SK-N-DZ (cell line): ENCODE measurements around the gene TRAT1.

Experiments used
- DNase-seq: peaks from one replicate; pipeline ENCODE4 v3.0.0-alpha.2; 2015; ENCODE audit warnings: low spot score

TRAT1 gene

DNA sequence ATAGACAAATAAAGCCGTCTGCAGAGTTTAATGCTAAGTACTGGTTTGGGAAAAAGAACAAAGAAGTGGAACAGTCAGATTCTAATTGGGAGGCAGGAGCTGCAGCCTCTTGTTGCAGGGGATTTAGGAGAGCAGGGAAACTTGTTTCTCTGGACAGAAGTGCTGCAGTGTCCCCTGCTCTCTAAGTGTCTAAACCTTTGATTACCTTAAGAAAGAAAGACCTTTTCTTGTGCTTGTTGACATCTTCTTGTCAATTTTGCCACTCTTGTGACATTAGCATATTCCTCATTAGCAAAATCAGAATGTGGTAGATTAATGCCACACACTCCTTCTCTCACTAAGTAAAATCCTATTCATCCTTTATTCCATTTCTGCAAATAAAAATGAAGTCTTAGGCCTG is 38.8 kb downstream of the TRAT1 start:
- DNase-seq, result no peak

DNA sequence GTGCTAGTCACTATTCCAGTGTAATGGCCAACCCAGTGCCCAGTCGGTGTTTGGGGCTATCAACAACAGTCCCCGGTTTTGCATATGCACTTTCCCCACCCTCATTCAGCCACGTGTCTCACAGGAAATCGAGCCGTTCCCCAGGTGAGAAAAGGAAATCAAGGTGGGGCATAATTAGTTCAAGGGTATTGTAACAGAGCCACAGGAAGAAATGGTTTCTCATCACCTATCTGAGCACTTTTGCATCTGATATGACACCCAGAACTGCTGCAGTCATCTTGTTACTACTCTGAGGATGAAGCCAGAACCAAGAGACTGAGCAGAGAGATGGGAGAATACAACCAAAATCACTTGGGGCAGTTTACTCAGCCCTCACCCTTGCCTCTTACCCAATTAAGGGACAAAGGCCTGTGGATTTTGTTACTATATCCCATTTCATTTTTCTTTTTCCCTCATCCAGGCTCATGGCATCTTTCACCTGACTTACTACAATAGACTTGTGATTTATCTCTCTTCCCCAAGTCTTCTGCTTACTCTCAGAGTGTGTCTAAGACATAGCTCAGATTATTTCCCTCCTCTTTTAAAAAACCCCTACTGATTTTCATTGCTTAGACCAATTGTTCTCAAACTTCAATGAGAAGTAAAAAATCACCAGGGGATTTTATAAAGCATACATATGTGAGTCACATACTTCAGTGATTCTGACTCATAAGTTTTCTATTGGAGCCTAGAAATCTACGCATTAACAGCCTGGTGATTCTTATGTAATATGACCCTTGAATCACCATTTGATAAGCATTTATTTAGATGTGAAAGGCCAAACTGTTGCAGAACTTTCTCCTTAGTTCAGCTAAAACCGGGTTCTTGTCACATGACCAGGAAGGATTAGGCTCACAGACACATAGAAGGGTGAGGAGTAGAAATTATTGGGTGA is 40.5 kb downstream of the TRAT1 start:
- DNase-seq, result no peak

DNA sequence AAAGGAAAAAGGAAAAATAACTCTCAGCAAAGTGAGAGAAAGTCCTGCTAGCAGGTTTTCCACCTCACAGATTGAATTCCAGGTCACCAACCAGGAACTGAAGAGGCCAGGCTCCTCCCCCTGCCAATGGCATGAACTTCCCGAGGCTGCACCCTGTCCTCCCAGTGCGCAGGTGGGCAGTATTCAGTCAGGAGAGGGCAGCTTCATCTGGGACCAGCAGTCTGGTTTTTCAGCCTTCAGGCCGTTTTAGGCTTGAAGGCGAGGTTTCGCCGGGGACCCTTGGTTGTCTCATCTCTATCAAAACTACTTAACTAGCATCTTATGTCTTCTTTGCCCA is 41.2 kb downstream of the TRAT1 start:
- DNase-seq, result no peak

DNA sequence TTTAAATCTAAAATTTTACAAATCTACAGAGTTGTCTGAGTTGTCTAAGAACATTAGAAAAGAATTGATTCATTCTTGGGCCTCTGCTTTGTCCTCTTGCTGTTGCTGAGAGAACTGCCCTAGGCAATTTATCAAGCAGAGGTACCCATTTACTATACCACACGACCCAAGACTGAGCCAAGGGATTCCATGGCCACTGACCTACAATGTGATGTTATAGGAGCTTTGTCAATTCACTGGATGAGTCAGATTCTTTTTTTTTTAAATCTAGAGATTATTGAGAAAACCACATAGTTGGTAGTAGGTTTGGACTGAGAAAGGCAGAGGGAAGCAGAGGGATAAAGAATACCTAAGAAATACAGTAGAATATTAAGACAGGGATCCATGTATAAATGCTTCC is 55.3 kb downstream of the TRAT1 start:
- DNase-seq, result no peak

DNA sequence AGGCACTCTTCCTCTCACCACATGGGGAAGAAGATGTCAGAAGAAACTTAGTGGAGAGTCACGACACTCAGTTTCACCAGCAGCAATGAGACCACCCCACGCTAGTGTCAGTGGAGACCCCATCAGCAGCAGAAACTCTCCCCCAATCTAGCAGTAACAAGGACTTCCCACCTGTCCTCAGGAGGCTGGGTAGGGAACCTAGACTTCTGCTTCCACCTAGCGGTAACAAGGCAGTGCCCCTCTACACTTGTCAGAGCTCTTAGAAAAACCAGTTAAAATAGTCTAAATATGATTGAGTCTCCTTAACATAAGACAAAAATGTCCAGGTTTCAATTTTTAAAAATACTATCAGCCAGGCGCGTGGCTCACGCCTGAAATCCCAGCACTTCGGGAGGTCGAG is 57.3 kb downstream of the TRAT1 start:
- no peak for DNase-seq

DNA sequence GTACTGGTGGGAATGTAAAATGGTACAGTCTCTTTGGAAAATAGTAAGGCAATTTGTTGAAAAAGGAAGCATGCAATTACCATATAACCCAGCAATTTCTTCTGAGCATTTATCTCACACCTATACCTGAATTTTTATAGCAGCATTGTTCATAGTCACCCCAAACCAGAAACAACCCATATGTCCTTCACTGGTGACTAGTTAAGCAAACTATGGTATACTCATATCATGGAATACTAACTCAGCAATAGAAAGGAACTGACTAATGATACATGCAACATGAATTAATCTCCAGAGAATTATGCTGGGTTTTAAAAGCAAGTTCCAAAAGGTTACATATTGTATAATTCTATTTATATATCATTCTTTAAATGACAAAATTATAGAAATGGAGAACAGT is 60.2 kb downstream of the TRAT1 start:
- no peak for DNase-seq

DNA sequence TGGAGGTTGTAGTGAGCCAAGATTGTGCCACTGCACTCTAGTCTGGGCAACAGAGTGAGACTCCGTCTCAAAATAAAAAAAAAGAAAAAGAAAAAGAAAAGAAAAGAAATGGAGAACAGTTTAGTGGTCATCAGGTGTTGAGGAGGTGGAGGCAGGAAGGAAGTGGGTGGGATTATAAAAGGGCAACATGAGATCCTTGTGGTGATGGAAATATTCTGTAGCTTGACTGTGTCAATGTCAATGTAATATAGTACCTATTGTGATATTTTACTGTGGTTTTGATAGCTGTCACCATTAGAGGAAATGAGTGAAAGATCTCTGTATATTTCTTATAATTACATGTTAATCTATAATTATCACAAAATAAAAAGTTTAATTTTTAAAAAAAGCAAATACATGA is 60.8 kb downstream of the TRAT1 start:
- DNase-seq, result no peak

DNA sequence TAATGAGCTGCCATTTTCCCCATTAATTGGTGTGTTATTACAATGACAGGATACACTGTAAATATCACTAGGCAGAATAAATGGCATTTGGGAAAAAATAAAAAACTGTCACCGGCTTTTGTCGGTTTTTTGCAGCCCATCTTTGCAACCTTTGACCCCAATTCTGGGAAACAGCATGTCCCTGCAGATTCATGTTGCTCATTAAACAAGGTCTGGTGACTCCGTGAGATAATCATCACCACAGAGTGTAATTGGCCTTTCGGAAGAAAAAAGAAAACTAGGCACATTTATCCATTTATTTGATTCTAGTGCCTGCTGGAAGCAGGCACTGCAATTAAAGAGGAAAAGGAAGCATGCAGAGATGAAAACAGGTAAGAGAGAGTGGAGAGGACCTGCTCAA is 64.5 kb downstream of the TRAT1 start:
- peak; percentile 62 for DNase-seq

DNA sequence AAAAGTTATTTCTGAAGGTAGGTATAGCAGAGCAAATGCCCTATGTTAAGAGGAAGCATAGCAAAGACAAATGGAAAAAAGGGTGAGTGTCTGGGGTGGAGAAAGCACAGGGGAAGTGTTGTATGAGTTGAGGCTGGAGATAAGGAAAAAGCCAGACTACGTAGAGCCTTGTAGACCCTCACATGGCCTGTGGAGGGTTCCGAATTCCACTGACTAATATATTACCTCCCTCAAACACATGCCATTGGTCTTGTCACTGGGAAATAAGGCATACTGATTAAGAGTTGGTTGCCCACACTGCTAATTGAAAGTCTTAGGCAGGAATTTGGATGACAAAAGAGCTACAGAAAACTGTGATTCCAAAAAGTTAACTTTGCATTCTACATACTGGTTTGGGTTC is 65.2 kb downstream of the TRAT1 start:
- no peak for DNase-seq

DNA sequence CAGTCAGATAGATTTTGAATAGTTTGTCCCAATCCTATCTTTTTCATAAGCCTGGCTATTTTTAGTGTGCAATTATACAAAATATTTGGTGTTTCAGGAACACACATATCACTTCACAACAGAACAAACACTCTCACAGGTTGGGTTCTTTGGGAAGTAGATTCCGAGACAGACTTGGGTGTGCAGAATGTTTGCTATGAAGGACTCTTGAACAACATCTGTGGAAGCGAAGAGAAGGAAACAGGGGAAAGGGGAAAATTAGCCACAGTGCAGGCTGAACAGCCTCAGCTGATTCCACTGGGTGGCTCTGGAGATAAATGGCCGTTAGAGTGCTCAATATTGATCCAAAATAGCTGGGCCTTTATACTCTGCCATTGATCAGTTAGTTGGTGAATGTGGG is 69.2 kb downstream of the TRAT1 start:
- no peak for DNase-seq

DNA sequence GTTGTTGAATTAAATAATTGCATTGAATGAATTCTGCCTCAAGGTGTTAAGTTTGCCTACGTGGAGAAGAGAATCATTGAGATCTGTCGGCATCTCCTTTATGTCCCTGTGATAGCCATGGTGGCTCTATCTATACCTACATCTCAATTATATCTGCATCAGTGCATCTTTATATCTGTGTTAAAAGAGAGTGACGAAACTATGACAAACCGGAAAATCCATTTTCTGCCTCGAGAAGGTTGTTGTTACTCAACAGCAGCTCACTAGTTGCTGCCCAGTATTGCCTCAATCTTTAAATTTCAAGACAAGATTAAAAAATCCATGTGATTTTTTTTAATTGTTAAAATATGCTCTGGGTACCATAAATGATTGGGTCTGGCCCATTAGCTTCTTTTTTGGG is 72.4 kb downstream of the TRAT1 start:
- no peak for DNase-seq

DNA sequence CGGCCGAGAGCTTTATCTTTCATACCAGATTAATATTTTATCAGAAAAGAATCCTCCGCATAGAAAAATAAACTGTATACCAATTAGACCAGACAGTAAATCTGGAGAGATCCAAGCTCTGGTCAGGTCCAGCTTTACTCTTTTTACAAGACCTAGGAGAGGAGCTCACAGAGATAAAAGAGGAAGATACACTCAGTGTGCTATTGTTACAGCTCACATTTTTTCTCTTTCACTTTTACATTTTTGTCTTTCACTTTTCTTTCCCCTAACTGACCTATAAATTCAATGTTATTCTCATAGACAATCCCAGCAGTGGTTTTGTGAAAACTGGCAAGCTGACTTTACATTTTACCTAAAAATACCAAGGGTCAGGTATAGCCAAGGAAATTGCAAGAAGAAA is 75.3 kb downstream of the TRAT1 start:
- DNase-seq, result no peak

DNA sequence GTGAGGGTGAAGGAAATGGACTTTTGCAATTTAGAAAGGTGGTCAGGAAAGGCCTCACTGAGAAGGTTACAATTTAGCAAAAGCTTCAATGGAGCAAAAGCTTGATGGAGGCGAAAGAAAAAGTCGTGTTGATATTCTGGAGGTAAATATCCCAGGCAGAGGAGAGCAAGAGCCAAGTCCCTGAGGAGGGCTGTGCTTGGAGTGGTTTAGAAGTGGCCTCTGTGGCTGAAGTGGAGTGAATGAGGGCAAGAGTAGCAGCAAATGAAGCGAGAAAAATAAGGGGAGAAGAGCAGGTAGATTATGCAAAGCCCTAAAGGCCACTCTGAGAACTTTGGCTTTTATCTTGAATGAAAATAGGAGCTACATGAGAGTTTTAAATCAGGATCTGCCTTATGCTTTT is 76.9 kb downstream of the TRAT1 start:
- DNase-seq, result no peak
